HG03060 (cell line): Measurements from ENCODE around the gene ADAMTS8.
"Not testable (repeated sequence)": the region's sequence is repeated elsewhere in the genome, so short reads cannot be mapped to it uniquely, and the experiment has no call there.

Experiments used
- ATAC-seq: cut with Tn5 transposase; IDR thresholded peaks from one replicate; pipeline ENCODE4 v1.9.1; 2021; ENCODE audit warnings: low read depth, moderate number of reproducible peaks; ENCODE audit not compliant: unreplicated experiment

ADAMTS8 gene

GRCh38 chr11:130439160-130439519 is 10.7 kb upstream of the ADAMTS8 start:
- ATAC-seq, result no peak

GRCh38 chr11:130438401-130439159 is 10.2 kb upstream of the ADAMTS8 start:
- ATAC-seq, result not testable (repeated sequence)

- no peak for ATAC-seq
Observed at GRCh38 chr11:130437848-130438247, 9.4 kb upstream of the ADAMTS8 start.

- ATAC-seq, result no peak
Observed at GRCh38 chr11:130436171-130436570, 7.8 kb upstream of the ADAMTS8 start.

DNA sequence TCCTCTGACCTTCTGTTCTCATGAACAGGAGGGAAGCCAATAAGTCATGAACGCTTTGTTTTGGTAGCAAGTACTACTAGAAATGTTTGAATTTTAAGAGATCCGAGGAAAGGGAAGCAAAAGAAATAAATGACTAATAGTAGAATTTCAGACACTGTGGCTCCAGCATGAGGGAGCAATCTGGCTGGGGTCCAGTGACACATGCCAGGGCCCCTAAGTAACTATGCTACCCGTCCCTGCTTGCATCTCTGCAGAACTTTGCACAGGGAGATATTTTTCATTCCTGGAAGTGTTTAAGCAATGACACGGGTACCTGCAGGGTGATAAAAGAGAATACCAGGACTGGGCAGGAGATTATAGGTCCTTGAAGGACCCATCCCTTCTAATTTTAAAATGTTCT is 7.3 kb upstream of the ADAMTS8 start:
- ATAC-seq, result no peak

GRCh38 chr11:130434521-130435223 is 6.3 kb upstream of the ADAMTS8 start:
- ATAC-seq, result peak; percentile 80

DNA sequence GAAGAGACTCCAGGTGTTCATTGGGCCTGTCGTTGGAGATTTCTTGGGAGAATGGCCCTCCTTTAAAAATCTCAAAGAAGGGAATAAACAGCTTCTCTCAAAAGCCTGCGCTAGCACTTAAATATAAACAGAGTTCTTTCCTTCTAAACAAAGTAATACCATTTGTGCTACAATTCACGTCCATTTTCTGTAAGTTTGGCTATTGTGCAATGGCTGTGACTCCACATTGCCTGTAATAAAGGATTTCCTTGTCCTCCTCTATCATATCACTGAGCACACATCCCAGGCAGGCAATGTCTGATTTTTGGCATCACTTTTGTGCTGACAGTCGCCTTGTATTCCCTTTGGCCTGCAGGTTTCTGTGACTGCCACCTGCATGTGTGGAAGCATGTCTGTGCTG is 4.9 kb upstream of the ADAMTS8 start:
- ATAC-seq, result no peak

GRCh38 chr11:130431801-130432200 is 3.4 kb upstream of the ADAMTS8 start:
- no peak for ATAC-seq

- peak; percentile 36 for ATAC-seq
Observed at GRCh38 chr11:130431331-130431773, 2.9 kb upstream of the ADAMTS8 start.

GRCh38 chr11:130429983-130430382 is 1.6 kb upstream of the ADAMTS8 start:
- ATAC-seq, result no peak

DNA sequence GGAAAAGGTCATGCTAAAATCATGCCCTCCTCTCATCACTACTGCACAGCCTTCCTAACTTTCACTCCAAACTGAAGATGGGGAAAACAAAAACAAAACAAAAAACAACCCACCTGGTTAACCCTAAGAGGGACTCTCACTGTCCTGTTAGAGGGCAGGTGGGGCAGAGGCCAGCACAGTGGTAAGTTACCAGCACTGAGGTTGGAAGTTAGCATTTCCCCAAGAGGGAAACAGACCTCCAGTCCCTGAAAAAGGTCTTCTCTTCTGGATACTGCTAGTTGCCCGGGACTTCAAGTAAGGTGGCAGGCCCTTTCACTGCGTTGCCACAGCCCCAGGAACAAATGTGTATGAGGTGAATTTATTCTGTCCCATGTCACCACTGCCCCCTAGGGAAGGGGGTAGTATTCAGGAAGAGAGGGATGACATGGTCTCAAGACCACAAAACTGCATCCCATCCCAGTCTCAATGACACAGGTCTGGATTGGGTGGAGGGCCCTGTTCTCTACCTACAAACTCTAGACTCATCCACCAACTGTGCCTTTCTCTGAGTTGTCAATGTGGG is 792 bp upstream of the ADAMTS8 start:
- no peak for ATAC-seq

GRCh38 chr11:130427581-130428315 is 661 bp downstream of the ADAMTS8 start:
- no peak for ATAC-seq

DNA sequence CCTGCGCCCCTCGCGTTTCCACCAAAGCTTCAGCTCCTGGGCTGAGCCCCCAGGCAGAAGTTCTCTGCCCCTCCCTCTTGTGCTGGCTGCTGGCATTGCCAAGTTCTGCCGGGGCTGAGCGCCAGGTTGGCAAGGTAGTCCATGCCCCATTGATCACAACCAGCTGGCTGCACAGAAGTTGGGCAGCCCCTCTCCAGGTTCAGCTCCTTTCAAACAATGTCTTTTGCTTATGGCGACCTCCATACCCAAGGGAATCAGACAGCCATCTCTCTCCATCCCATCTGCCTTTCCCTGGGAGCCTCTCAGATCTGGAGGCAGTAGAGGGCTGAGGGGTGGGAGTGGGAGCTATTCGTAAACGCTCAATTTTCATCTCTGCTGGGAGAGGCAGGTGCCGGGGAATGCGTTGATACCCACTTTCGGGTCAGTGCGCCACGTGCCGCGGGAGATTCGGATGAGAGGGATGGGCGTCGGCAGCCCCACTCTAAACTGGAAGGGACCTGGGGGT is 1.5 kb downstream of the ADAMTS8 start:
- ATAC-seq, result no peak

- ATAC-seq, result no peak
Observed at GRCh38 chr11:130426223-130426836, 2.1 kb downstream of the ADAMTS8 start.

DNA sequence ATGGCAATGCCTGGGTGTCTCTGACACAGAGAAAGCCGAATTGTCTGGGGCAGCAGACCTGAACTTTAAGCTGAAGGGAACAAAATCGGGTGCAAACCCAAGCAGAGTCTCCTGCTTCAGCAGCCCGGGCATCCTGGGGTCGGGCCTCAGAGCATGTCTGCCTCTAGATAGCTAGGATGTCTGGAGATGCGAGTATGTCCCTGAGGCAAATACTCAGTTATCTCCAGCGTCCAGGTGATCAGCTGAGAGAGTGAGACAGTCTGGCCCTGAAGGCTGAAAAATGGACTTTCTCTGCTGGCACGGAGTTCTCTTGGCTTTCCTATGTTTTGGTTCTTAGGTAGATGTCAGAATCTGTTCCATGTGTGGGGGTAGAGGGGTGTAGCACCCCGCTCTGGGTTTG is 3.3 kb downstream of the ADAMTS8 start:
- ATAC-seq, result no peak

GRCh38 chr11:130424613-130425140 is 3.7 kb downstream of the ADAMTS8 start:
- ATAC-seq, result no peak

DNA sequence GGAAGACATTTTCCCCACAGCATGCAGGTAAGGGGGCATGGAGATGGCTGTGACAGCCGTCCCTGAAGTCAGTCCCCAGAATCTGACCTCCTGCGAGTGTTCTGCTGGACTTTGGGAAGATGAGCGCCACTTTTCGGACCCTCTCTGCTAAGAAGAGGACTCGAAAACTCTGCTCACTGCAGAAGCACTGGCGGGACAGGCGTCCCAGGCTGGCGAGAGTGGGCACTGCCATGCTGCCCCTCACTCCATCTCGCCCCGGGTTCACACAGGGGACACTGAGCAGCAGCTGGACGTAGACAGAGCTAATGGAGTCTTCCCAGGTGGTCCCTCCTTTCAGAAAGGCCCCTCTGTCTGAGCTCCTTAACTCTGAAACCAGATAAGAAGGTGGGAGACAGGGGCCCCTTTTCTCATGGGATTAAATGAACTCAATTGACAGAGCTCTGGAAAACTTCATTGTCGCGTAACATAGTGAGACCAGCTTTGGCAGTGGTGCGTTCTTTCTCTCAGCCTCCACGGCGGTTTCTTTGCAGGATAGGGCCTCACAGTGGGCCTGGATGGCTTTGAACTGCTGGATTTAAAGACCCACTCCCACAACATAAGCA is 4.8 kb downstream of the ADAMTS8 start:
- ATAC-seq, result no peak

DNA sequence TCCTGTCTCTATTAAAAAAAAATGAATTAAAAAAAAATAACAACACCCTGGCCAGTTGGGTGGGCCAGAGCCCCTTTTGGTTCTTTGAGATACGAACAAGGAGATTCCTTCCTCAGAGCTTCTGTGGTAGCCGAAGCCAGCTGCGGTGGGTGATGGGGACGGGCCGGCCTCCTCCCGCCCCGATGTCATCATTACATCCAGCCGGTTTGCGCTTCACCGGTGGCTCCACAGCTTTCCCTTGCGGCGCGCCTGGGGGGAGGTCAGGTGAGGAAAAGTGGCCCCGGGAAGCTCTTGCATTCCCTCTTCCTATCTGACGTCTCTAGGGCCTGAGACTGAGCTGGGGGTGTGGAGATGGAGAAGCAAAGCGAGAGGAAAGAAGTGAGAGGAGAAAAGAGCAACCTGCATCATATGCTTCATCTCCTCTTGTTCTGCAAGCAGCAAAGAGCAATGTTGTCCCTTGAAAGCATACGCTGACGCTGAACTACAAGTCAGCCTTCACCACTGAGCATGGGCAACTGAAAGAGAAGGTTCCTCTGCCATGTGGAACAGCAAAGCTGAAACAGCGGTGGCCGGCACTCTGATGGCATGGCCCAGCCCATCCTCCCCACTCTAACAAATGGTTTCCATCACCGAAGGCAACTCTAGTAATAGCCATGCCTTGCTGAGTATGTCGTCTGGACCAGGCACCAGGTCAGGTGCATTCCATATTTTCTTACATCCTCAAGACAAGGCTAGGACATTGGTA is 6.0 kb downstream of the ADAMTS8 start:
- no peak for ATAC-seq

- ATAC-seq, result no peak
Observed at GRCh38 chr11:130421697-130422096, 6.7 kb downstream of the ADAMTS8 start.
